Loucy (cell line): ENCODE results near the gene MOB1B.

ENCODE experiments used
- H2AFZ ChIP-seq: fragments of 200-600 bp; sonication (generic); 2 replicates; pipeline ENCODE4 v1.6.0; 2016; ENCODE audit warnings: antibody characterized with exemption, mild to moderate bottlenecking, low read length, moderate library complexity
- H3F3A ChIP-seq: fragments of 200-600 bp; 2 replicates; pipeline ENCODE4 v1.6.0; 2016; ENCODE audit warnings: antibody characterized with exemption, low read depth, mild to moderate bottlenecking
- H3K27me3 ChIP-seq: fragments of 200-600 bp; sonication (generic); 2 replicates; pipeline ENCODE4 v1.6.1; 2014; ENCODE audit warnings: low read length, mild to moderate bottlenecking; ENCODE audit not compliant: insufficient read depth, poor library complexity, severe bottlenecking
- H3K36me3 ChIP-seq: fragments of 200-600 bp; sonication (generic); 2 replicates; pipeline ENCODE4 v1.6.1; 2016; ENCODE audit warnings: low read length; ENCODE audit not compliant: insufficient read depth
- H3K4me1 ChIP-seq: fragments of 200-600 bp; sonication (generic); 2 replicates; pipeline ENCODE4 v1.5.1; 2014; ENCODE audit warnings: low read length, mild to moderate bottlenecking; ENCODE audit not compliant: insufficient read depth, poor library complexity, severe bottlenecking
- H3K4me2 ChIP-seq: fragments of 200-600 bp; sonication (generic); 2 replicates; pipeline ENCODE4 v1.6.0; 2014; ENCODE audit warnings: antibody characterized with exemption, low read length, low read depth, mild to moderate bottlenecking; ENCODE audit not compliant: poor library complexity, severe bottlenecking
- H3K4me3 ChIP-seq: fragments of 200-600 bp; sonication (generic); 2 replicates; pipeline ENCODE4 v1.5.1; 2014; ENCODE audit warnings: low read length, mild to moderate bottlenecking, mixed read lengths; ENCODE audit not compliant: poor library complexity, severe bottlenecking
- H3K79me2 ChIP-seq: fragments of 200-600 bp; sonication (generic); 2 replicates; pipeline ENCODE4 v1.6.1; 2014; ENCODE audit warnings: low read length; ENCODE audit not compliant: insufficient read depth
- H3K9ac ChIP-seq: fragments of 200-600 bp; sonication (generic); 2 replicates; pipeline ENCODE4 v1.6.0; 2014; ENCODE audit warnings: mild to moderate bottlenecking, low read depth, low read length, moderate library complexity; ENCODE audit not compliant: poor library complexity, severe bottlenecking
- H3K9me2 ChIP-seq: fragments of 200-600 bp; sonication (generic); replicated peaks from 2 replicates; pipeline ENCODE4 v1.6.1; 2016; ENCODE audit warnings: low read depth, low read length, mixed read lengths
- H3K9me3 ChIP-seq: fragments of 200-600 bp; sonication (generic); 2 replicates; pipeline ENCODE4 v1.6.1; 2014; ENCODE audit warnings: mild to moderate bottlenecking, antibody characterized with exemption, low read length, low read depth; ENCODE audit not compliant: insufficient read depth
- H4K20me1 ChIP-seq: fragments of 200-600 bp; sonication (generic); 2 replicates; pipeline ENCODE4 v1.6.0; 2014; ENCODE audit warnings: antibody characterized with exemption, low read length, mild to moderate bottlenecking; ENCODE audit not compliant: insufficient read depth, poor library complexity, severe bottlenecking
- CTCF ChIP-seq: fragments of 200-600 bp; sonication (generic); conservative IDR thresholded peaks from 2 replicates; pipeline ENCODE4 v1.5.1; 2014; ENCODE audit warnings: mild to moderate bottlenecking, antibody characterized with exemption, low read length
- EZH2phosphoT487 ChIP-seq: fragments of 200-600 bp; IDR thresholded peaks from 2 replicates; pipeline ENCODE4 v1.6.1; 2018; ENCODE audit warnings: antibody characterized with exemption, mild to moderate bottlenecking, moderate library complexity, borderline replicate concordance

Gene MOB1B

GRCh38 chr4:70901984-70902576 is at the start of gene MOB1B:
Gene MOB1B, plus strand, starts transcription at chr4:70902369. Its CDS starts 168 bp downstream, at chr4:70902537.
- Histone ChIP-seq H3K27me3 (peaks cover 4% of the 10 kb centered on the region), H3K79me2 (peaks cover 48% of the 10 kb centered on the region), H2AFZ (peak within 1 kb of the TSS; percentile 99), H3K4me3 (peak within 1 kb of the TSS; percentile 92), H3F3A (no peaks in the 10 kb centered on the region), H3K4me2 (peak within 1 kb of the TSS; percentile 92), H3K9me2 (no peaks in the 10 kb centered on the region), H3K9me3 (no peaks in the 10 kb centered on the region), H3K4me1 (peaks cover 40% of the 10 kb centered on the region), H3K9ac (peak within 1 kb of the TSS; percentile 81), H4K20me1 (peaks cover 33% of the 10 kb centered on the region), H3K36me3 (no peaks in the 10 kb centered on the region)
- TF ChIP-seq EZH2phosphoT487 (no peak), CTCF (peak; percentile 15; the same call in 1 of the 2 replicates)

GRCh38 chr4:70855464-70855863 is 46.7 kb upstream of the MOB1B start:
- H3K4me1 ChIP-seq = no peaks in the 10 kb centered on the region

GRCh38 chr4:70858454-70858853 is 43.7 kb upstream of the MOB1B start:
- Histone ChIP-seq H3K36me3 (no peaks in the 10 kb centered on the region), H3K9me3 (no peaks in the 10 kb centered on the region), H3K4me3 (no peak overlapping the region), H3K4me2 (no peak overlapping the region), H4K20me1 (no peaks in the 10 kb centered on the region), H3F3A (no peaks in the 10 kb centered on the region), H3K27me3 (no peaks in the 10 kb centered on the region), H3K9ac (no peak overlapping the region), H2AFZ (no peak overlapping the region), H3K9me2 (no peaks in the 10 kb centered on the region), H3K79me2 (no peaks in the 10 kb centered on the region), H3K4me1 (no peaks in the 10 kb centered on the region)
- TF ChIP-seq CTCF = no peak
- TF ChIP-seq EZH2phosphoT487 = no peak

More at GRCh38 chr4:70855464-70855863, 46.7 kb upstream of the MOB1B start:
- H2AFZ ChIP-seq = no peak overlapping the region
- no peaks in the 10 kb centered on the region for H4K20me1 ChIP-seq
- no peaks in the 10 kb centered on the region for H3K9me3 ChIP-seq
- no peak overlapping the region for H3K9ac ChIP-seq
- no peak overlapping the region for H3K4me2 ChIP-seq
- H3K9me2 ChIP-seq = no peaks in the 10 kb centered on the region
- no peak for TF ChIP-seq EZH2phosphoT487
- TF ChIP-seq CTCF = no peak
- H3F3A ChIP-seq = no peaks in the 10 kb centered on the region
- no peaks in the 10 kb centered on the region for H3K79me2 ChIP-seq
- H3K36me3 ChIP-seq = no peaks in the 10 kb centered on the region
- H3K27me3 ChIP-seq = no peaks in the 10 kb centered on the region
- H3K4me3 ChIP-seq = no peak overlapping the region
